Stomach (tissue), 9 donors: ENCODE data around the gene SUMO3. TPM values are rescaled to one million over a fixed set of nuclear protein-coding genes. Genes with fewer than 3 reads are reported as not detected.

Experiments
- DNase-seq, 2 donors: peaks; one replicate each; pipeline versions ENCODE4 v3.0.0 to v3.0.0-alpha.2; 2013 to 2019
- H3K27ac ChIP-seq, 5 donors: fragments of 200-600 bp in 4 of 5; sonication (generic) in 4 of 5; one replicate each; pipeline ENCODE4 v1.5.1; 2013 to 2019; ENCODE audit warnings: mild to moderate bottlenecking in 1 of 5, moderate library complexity in 1 of 5
- H3K27me3 ChIP-seq, 3 donors: fragments of 200-600 bp; sonication (generic); one replicate each; pipeline ENCODE4 v1.5.1; 2017 to 2019; ENCODE audit warnings: mixed run types in 1 of 3
- H3K36me3 ChIP-seq, 4 donors: fragments of 200-600 bp; sonication (generic); 1 replicate in 3 of 4; 2 replicates in 1 of 4; pipeline ENCODE4 v1.5.1; 2016 to 2019
- H3K4me1 ChIP-seq, 4 donors: fragments of 200-600 bp; sonication (generic); one replicate each; pipeline ENCODE4 v1.5.1; 2016 to 2019
- H3K4me3 ChIP-seq, 4 donors: fragments of 200-600 bp; sonication (generic) in 3 of 4; one replicate each; pipeline ENCODE4 v1.5.1; 2016 to 2019; ENCODE audit warnings: mild to moderate bottlenecking in 1 of 4
- H3K9me3 ChIP-seq, 4 donors: fragments of 200-600 bp; sonication (generic); one replicate each; pipeline ENCODE4 v1.5.1; 2016 to 2019
- EP300 ChIP-seq: sonication (generic); formaldehyde crosslinking; IDR thresholded peaks from one replicate; pipeline ENCODE4 v1.6.1; 2017; ENCODE audit warnings: antibody characterized with exemption
- POLR2A ChIP-seq, 4 donors: fragments of 450-650 bp; IDR thresholded peaks; one replicate each; pipeline ENCODE4 v1.6.1; 2016; ENCODE audit warnings: antibody characterized with exemption in 4 of 4, control low read depth in 2 of 4, mild to moderate bottlenecking in 1 of 4, moderate library complexity in 1 of 4
- POLR2AphosphoS5 ChIP-seq, 3 donors: sonication (generic); formaldehyde crosslinking; IDR thresholded peaks; one replicate each; pipeline ENCODE4 v1.6.1; 2016; ENCODE audit warnings: antibody characterized with exemption in 3 of 3
- WGBS, 5 donors: extraction: QIAGEN DNeasy Blood & Tissue Kit in 3 of 5; methylation state at CpG; one replicate each; pipeline versions ENCODE4 v1.1.5 to v1.1.7; 2013 to 2018; 5-methylcytosine and 5-hydroxymethylcytosine counted together
- intact Hi-C: fragments of 100-400 bp; cut with DNase I; formaldehyde crosslinking; loops from one replicate; pipeline ENCODE4 v1.15.1; 2023; ENCODE audit warnings: low total_unique reads
- polyA plus RNA-seq, 3 donors: library from polyadenylated mRNA; stranded (reverse); fragments of 200-250 nt; gene quantifications; one replicate each; pipeline ENCODE4 v1.2.3, GENCODE V29; 2013
- total RNA-seq, 5 donors: library from RNA; depleted of rRNA; stranded (reverse); fragments of >200 nt; gene quantifications; one replicate each; pipeline versions ENCODE4 v1.1.0 to v1.2.3, GENCODE V29; 2014 to 2016
- TF ChIP-seq, protein P1 (sequence below), 7 experiments: fragments of 450-650 bp in 4 of 7; fragments of 200-600 bp in 3 of 7; sonication (generic) in 3 of 7; IDR thresholded peaks; one replicate each; pipeline ENCODE4 v1.5.1; 2016 to 2019; ENCODE audit warnings: antibody characterized with exemption in 7 of 7, control low read depth in 2 of 7, mild to moderate bottlenecking in 1 of 7
- donor health status: healthy with polysubstance abuse.
- donor health status: Bipolar disorder and iron deficiency.
- donor health status: healthy.

SUMO3 gene
- total and polyA plus RNA-seq, 8 donors = 29.5 to 95.9 (median 55.8) TPM

DNA sequence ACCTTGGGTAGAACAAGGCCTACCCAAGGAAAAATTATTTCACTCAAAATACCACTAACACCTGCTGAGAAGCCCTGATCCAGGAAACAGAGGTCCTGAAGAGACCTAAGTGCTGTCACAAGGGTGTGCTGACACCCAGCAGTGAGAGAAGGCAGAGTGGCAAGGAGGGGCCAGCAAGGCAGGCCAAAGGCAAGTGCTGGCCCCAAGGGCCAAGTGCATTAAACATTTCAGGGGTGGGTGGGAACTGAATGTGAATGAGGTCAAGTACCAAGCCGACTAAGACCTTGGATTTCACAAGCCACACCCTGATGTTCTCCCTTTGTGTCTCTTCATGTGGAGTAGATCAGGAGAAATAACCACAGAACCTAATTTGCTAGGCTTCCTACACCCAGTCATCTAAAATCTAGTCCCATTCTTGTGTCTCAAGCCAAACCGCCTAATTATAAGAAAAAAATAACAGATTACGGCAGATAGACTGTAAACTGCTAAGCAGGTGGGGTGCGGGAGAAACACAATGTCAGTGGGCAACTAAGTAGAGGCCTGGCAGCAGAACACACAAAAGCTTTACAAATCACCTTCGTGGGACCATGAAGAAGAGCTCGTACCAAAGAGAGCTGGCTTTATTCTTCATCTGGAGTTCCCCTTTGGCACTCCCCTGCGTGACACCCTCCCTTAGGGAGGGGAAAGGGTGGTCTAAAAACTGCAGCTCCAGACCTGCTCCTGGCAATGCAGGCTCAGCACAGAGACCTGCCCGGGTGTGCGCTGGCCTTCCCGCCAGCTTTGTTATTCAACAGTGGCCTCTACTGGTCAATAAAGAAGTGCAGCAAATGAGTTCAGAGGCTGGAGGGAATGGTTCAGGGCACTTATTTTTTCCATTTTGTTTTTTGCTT is 24.9 kb downstream of the SUMO3 start:
- peaks cover 5 to 32% (median 15%) of the 10 kb centered on the region in 4 donors for H3K4me1 ChIP-seq
- H3K4me3 ChIP-seq = no peak overlapping the region
- TF ChIP-seq POLR2AphosphoS5 (IDR thresholded peaks at IDR 0.05) (no peak), EP300 (no peak)
- TF ChIP-seq, protein P1, sequence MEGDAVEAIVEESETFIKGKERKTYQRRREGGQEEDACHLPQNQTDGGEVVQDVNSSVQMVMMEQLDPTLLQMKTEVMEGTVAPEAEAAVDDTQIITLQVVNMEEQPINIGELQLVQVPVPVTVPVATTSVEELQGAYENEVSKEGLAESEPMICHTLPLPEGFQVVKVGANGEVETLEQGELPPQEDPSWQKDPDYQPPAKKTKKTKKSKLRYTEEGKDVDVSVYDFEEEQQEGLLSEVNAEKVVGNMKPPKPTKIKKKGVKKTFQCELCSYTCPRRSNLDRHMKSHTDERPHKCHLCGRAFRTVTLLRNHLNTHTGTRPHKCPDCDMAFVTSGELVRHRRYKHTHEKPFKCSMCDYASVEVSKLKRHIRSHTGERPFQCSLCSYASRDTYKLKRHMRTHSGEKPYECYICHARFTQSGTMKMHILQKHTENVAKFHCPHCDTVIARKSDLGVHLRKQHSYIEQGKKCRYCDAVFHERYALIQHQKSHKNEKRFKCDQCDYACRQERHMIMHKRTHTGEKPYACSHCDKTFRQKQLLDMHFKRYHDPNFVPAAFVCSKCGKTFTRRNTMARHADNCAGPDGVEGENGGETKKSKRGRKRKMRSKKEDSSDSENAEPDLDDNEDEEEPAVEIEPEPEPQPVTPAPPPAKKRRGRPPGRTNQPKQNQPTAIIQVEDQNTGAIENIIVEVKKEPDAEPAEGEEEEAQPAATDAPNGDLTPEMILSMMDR (IDR thresholded peaks at IDR 0.05) = peak in 5 of 7 experiments; percentile 57 to 82 (median 65)
- peaks cover 0 to 35% (median 15%) of the 10 kb centered on the region in 4 donors for H3K36me3 ChIP-seq
- intact Hi-C loops = loop anchor here (10.0 kb wide), 1 partner anchor 278 kb away; no protein-coding TSS in a partner anchor
- H3K27ac ChIP-seq = no peak overlapping the region
- DNase-seq = peak; percentile 61 to 88
- no peaks in the 10 kb centered on the region for H3K27me3 ChIP-seq
- 10 to 21% (median 17%) methylated on average over 9 to 10 of the region's 10 CpGs for WGBS, 5 donors
- H3K9me3 ChIP-seq = no peaks in the 10 kb centered on the region

DNA sequence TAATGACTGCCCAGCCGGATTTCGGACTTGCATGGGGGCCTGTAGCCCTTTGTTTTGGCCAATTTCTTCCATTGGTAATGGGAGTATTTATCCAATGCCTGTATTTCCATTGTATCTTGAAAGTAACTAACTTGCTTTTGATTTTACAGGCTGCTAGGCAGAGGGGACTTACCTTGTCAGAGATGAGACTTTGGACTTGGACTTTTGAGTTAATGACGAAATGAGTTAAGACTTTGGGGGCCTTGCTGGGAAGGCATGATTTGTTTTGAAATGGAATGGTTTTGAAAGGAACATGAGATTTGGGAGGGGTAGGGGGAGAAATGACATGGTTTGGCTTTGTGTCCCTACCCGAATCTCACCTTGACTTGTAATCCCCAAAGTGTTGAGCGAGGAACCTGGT is 25.9 kb downstream of the SUMO3 start:
- Histone ChIP-seq H3K4me1 (peaks cover 5 to 32% (median 15%) of the 10 kb centered on the region in 4 donors), H3K9me3 (no peaks in the 10 kb centered on the region), H3K27me3 (no peaks in the 10 kb centered on the region), H3K36me3 (peaks cover 0 to 39% (median 13%) of the 10 kb centered on the region in 4 donors), H3K27ac (no peak overlapping the region), H3K4me3 (no peak overlapping the region)
- WGBS, 5 donors = 89 to 99% (median 96%) methylated on average over 5 of the region's 5 CpGs
- intact Hi-C loops = loop anchor here (10.0 kb wide), 1 partner anchor 277 kb away; no protein-coding TSS in a partner anchor
- DNase-seq = no peak
- TF ChIP-seq, protein P1 (IDR thresholded peaks at IDR 0.05) = no peak
- TF ChIP-seq POLR2A (IDR thresholded peaks at IDR 0.05) (no peak), POLR2AphosphoS5 (IDR thresholded peaks at IDR 0.05) (no peak), EP300 (no peak)

DNA sequence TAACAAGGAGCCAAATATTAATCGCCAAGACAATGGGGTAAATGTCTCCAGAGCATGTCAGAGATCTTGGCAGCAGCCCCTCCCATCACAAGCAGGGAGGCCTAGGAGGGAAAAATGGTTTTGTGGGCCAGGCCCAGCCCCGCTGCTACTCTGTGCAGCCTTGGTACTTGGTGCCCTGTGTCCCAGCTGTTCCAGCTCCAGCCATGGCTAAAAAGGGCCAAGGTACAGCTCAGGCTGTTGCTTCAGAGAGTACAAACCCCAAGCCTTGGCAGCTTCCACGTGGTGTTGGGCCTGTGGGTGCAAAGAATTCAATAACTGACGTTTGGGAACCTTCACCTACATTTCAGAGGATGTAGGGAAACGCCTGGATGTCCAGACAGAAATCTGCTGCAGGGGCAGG is 26.6 kb downstream of the SUMO3 start:
- H3K4me3 ChIP-seq = no peak overlapping the region
- peaks cover 5 to 34% (median 18%) of the 10 kb centered on the region in 4 donors for H3K4me1 ChIP-seq
- no peak for DNase-seq
- H3K9me3 ChIP-seq = no peaks in the 10 kb centered on the region
- H3K27me3 ChIP-seq = no peaks in the 10 kb centered on the region
- H3K36me3 ChIP-seq = peaks cover 0 to 32% (median 12%) of the 10 kb centered on the region in 4 donors
- no peak for TF ChIP-seq EP300
- TF ChIP-seq, protein P1 (IDR thresholded peaks at IDR 0.05) = no peak
- TF ChIP-seq POLR2AphosphoS5 (IDR thresholded peaks at IDR 0.05) = no peak
- no peak for TF ChIP-seq POLR2A (IDR thresholded peaks at IDR 0.05)
- intact Hi-C loops = loop anchor here (10.0 kb wide), 1 partner anchor 276 kb away; no protein-coding TSS in a partner anchor
- 59 to 82% (median 75%) methylated on average over 5 of the region's 5 CpGs for WGBS, 5 donors
- H3K27ac ChIP-seq = no peak overlapping the region

DNA sequence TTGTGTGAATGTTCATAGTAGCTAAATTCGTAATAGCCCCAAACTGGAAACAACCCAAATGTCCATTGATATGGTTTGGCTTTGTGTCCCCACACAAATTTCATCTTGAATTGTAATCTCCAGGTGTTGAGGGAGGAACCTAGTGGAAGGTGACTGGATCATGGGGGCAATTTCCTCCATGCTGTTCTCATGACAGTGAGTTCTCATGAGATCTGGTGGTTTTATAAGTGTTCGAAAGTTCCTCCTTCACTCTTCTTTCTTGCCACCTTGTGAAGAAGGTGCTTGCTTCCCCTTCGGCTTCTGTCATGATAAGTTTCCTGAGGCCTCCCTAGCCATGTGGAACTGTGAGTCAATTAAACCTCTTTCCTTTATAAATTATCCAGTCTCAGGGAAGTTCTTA is 27.5 kb downstream of the SUMO3 start:
- Histone ChIP-seq H3K27ac (no peak overlapping the region), H3K4me3 (no peak overlapping the region), H3K9me3 (no peaks in the 10 kb centered on the region), H3K4me1 (peaks cover 5 to 43% (median 24%) of the 10 kb centered on the region in 4 donors), H3K36me3 (peaks cover 0 to 31% (median 17%) of the 10 kb centered on the region in 4 donors), H3K27me3 (no peaks in the 10 kb centered on the region)
- WGBS, 5 donors = 88 to 95% (median 90%) methylated on average over 3 of the region's 3 CpGs
- TF ChIP-seq, protein P1 (IDR thresholded peaks at IDR 0.05) = no peak
- TF ChIP-seq EP300 = no peak
- TF ChIP-seq POLR2A (IDR thresholded peaks at IDR 0.05) = no peak
- no peak for TF ChIP-seq POLR2AphosphoS5 (IDR thresholded peaks at IDR 0.05)
- DNase-seq = no peak
- intact Hi-C loops = loop anchor here (10.0 kb wide), 1 partner anchor 276 kb away; no protein-coding TSS in a partner anchor
